HepG2 (cell line): Measurements from ENCODE around the gene DNMT1. TPM values are rescaled to one million over a fixed set of nuclear protein-coding genes. Genes with fewer than 3 reads are reported as not detected.

Experiments used
- FOXP1 ChIP-seq, 2 experiments: fragments of 450-650 bp in 1 of 2; IDR thresholded peaks; 2 replicates each; pipeline ENCODE4 v1.6.1; 2017 to 2018; ENCODE audit warnings: antibody characterized with exemption in 1 of 2
- HMG20A ChIP-seq: IDR thresholded peaks from 2 replicates; pipeline ENCODE4 v1.6.1; 2016; ENCODE audit warnings: borderline replicate concordance
- KDM2A ChIP-seq: sonication (generic); formaldehyde crosslinking; IDR thresholded peaks from 2 replicates; pipeline ENCODE4 v1.4.0; 2020; ENCODE audit warnings: low read depth, missing genetic modification reagents, borderline replicate concordance
- NFE2L1 ChIP-seq: sonication (generic); formaldehyde crosslinking; IDR thresholded peaks from 2 replicates; pipeline ENCODE4 v1.4.0; 2020; ENCODE audit warnings: missing genetic modification reagents, mild to moderate bottlenecking, borderline replicate concordance
- PCBP1 ChIP-seq: fragments of 200-400 bp; formaldehyde crosslinking; IDR thresholded peaks from 2 replicates; pipeline ENCODE4 v1.6.1; 2017; ENCODE audit warnings: mild to moderate bottlenecking, low read depth, low read length, borderline replicate concordance
- RAD21 ChIP-seq: fragments of 450-650 bp; formaldehyde crosslinking; IDR thresholded peaks from 2 replicates; pipeline ENCODE4 v1.5.0; 2020; ENCODE audit warnings: mild to moderate bottlenecking
- SSRP1 ChIP-seq: IDR thresholded peaks from 2 replicates; pipeline ENCODE4 v1.6.1; 2016; ENCODE audit warnings: control low read depth
- TFDP2 ChIP-seq: sonication (generic); formaldehyde crosslinking; IDR thresholded peaks from 2 replicates; pipeline ENCODE4 v1.4.0; 2020; ENCODE audit warnings: missing genetic modification reagents
- ZBTB26 ChIP-seq: IDR thresholded peaks from 2 replicates; pipeline ENCODE4 v1.6.1; 2016; ENCODE audit warnings: missing compliant biosample characterization, missing genetic modification reagents, borderline replicate concordance
- ZNF263 ChIP-seq: sonication (generic); formaldehyde crosslinking; IDR thresholded peaks from 2 replicates; pipeline ENCODE4 v1.4.0; 2020; ENCODE audit warnings: missing genetic modification reagents
- ZNF275 ChIP-seq: sonication (generic); formaldehyde crosslinking; IDR thresholded peaks from 2 replicates; pipeline ENCODE4 v1.8.0; 2022; ENCODE audit warnings: missing genetic modification reagents, mild to moderate bottlenecking, inconsistent platforms, borderline replicate concordance
- ZNF432 ChIP-seq: sonication (generic); formaldehyde crosslinking; IDR thresholded peaks from 2 replicates; pipeline ENCODE4 v1.5.0; 2020; ENCODE audit warnings: missing genetic modification reagents, mild to moderate bottlenecking, borderline replicate concordance
- polyA plus RNA-seq, 8 experiments: library from polyadenylated mRNA; depleted of rRNA in 3 of 8; stranded (reverse) in 7 of 8; unstranded in 1 of 8; fragments of >200 nt; fragmentation: Illumina TruSeq in 4 of 8; extraction: Trizol in 4 of 8; gene quantifications; 2 replicates each; pipeline versions ENCODE4 v1.2.1 to v1.2.3, GENCODE V29; 2011 to 2016; ENCODE audit warnings: low read depth in 4 of 8, missing spikeins in 1 of 8, mixed read lengths in 1 of 8; ENCODE audit not compliant: insufficient read depth in 1 of 8
- total RNA-seq, 5 experiments: library from RNA; depleted of rRNA; stranded (reverse); fragments of >200 nt; fragmentation: Illumina TruSeq; extraction: Trizol; gene quantifications; 2 replicates each; pipeline ENCODE4 v1.2.3, GENCODE V29; 2016; ENCODE audit warnings: low read depth in 1 of 5
- TF ChIP-seq, protein P1 (sequence below): sonication (generic); formaldehyde crosslinking; IDR thresholded peaks from 2 replicates; pipeline ENCODE4 v1.4.0; 2020; ENCODE audit warnings: missing genetic modification reagents
- TF ChIP-seq, protein P2 (sequence below): sonication (generic); formaldehyde crosslinking; IDR thresholded peaks from 2 replicates; pipeline ENCODE4 v1.5.1; 2020; ENCODE audit warnings: mild to moderate bottlenecking, missing genetic modification reagents, moderate library complexity
- TF ChIP-seq, protein P3 (sequence below): sonication (generic); formaldehyde crosslinking; IDR thresholded peaks from 2 replicates; pipeline ENCODE4 v1.5.1; 2020; ENCODE audit warnings: mild to moderate bottlenecking, missing genetic modification reagents, moderate library complexity

Gene DNMT1
- total and polyA plus RNA-seq, 2 of the 13 experiments (the other 11 are each of a cell fraction or from before 2014, with no cell fraction given) = 31.2 to 91.1 TPM

DNA sequence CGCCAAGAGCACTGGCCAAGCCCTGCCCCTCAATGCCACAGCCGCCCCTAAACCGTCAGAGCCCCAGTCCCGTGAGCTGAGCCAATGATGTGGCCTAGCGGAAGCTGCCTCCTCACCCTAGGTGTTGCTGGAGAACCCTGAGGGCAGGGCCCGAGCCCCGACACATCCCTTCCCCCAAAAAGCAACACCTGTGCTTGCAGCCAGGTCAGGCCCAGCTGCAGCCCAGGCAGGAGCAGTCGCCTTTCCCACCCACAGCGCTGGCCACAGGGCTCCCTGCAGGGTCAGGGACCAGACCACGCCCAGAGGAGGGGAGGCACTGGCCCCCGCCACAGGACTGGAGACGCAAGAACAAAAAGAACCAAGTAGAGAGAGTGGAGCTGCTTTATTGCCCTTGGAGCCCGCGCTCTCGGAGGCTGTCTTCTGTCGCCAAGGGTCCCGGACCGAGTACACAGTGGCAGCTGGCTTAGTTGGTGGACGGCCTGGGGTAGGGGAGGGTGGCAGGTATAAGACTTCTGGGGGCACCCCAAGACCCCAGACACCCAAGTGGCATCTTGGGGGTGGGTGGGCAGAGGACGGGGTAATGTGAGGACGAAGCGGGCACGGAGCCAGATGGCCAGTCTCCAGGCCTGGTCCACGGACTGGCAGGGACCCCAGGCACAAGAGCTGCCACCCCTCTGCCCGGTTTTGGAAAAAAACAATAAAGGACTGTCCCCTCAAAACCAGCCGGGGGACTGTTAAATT is 79.9 kb downstream of the DNMT1 start (continued):
- TF ChIP-seq, protein P1, sequence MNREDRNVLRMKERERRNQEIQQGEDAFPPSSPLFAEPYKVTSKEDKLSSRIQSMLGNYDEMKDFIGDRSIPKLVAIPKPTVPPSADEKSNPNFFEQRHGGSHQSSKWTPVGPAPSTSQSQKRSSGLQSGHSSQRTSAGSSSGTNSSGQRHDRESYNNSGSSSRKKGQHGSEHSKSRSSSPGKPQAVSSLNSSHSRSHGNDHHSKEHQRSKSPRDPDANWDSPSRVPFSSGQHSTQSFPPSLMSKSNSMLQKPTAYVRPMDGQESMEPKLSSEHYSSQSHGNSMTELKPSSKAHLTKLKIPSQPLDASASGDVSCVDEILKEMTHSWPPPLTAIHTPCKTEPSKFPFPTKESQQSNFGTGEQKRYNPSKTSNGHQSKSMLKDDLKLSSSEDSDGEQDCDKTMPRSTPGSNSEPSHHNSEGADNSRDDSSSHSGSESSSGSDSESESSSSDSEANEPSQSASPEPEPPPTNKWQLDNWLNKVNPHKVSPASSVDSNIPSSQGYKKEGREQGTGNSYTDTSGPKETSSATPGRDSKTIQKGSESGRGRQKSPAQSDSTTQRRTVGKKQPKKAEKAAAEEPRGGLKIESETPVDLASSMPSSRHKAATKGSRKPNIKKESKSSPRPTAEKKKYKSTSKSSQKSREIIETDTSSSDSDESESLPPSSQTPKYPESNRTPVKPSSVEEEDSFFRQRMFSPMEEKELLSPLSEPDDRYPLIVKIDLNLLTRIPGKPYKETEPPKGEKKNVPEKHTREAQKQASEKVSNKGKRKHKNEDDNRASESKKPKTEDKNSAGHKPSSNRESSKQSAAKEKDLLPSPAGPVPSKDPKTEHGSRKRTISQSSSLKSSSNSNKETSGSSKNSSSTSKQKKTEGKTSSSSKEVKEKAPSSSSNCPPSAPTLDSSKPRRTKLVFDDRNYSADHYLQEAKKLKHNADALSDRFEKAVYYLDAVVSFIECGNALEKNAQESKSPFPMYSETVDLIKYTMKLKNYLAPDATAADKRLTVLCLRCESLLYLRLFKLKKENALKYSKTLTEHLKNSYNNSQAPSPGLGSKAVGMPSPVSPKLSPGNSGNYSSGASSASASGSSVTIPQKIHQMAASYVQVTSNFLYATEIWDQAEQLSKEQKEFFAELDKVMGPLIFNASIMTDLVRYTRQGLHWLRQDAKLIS (CRISPR knock-in tag) = no peak
- TF ChIP-seq ZBTB26 (CRISPR knock-in tag) (no peak), PCBP1 (no peak), ZNF275 (CRISPR knock-in tag) (no peak), SSRP1 (CRISPR knock-in tag) (peak; percentile 91; the same call in 1 of the 2 replicates), HMG20A (CRISPR knock-in tag) (no peak), NFE2L1 (CRISPR knock-in tag) (no peak), FOXP1 (IDR thresholded peaks at IDR 0.05) (no peak), FOXP1 (CRISPR knock-in tag; IDR thresholded peaks at IDR 0.05) (no peak), ZNF263 (no peak), RAD21 (CRISPR knock-in tag) (0 out of 2 replicates have a peak, but pooled peaks have one; percentile 8), TFDP2 (CRISPR knock-in tag) (no peak), KDM2A (CRISPR knock-in tag) (no peak), ZNF432 (CRISPR knock-in tag) (no peak)
- TF ChIP-seq, protein P2, sequence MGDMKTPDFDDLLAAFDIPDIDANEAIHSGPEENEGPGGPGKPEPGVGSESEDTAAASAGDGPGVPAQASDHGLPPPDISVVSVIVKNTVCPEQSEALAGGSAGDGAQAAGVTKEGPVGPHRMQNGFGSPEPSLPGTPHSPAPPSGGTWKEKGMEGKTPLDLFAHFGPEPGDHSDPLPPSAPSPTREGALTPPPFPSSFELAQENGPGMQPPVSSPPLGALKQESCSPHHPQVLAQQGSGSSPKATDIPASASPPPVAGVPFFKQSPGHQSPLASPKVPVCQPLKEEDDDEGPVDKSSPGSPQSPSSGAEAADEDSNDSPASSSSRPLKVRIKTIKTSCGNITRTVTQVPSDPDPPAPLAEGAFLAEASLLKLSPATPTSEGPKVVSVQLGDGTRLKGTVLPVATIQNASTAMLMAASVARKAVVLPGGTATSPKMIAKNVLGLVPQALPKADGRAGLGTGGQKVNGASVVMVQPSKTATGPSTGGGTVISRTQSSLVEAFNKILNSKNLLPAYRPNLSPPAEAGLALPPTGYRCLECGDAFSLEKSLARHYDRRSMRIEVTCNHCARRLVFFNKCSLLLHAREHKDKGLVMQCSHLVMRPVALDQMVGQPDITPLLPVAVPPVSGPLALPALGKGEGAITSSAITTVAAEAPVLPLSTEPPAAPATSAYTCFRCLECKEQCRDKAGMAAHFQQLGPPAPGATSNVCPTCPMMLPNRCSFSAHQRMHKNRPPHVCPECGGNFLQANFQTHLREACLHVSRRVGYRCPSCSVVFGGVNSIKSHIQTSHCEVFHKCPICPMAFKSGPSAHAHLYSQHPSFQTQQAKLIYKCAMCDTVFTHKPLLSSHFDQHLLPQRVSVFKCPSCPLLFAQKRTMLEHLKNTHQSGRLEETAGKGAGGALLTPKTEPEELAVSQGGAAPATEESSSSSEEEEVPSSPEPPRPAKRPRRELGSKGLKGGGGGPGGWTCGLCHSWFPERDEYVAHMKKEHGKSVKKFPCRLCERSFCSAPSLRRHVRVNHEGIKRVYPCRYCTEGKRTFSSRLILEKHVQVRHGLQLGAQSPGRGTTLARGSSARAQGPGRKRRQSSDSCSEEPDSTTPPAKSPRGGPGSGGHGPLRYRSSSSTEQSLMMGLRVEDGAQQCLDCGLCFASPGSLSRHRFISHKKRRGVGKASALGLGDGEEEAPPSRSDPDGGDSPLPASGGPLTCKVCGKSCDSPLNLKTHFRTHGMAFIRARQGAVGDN (CRISPR knock-in tag) = no peak
- TF ChIP-seq, protein P3, sequence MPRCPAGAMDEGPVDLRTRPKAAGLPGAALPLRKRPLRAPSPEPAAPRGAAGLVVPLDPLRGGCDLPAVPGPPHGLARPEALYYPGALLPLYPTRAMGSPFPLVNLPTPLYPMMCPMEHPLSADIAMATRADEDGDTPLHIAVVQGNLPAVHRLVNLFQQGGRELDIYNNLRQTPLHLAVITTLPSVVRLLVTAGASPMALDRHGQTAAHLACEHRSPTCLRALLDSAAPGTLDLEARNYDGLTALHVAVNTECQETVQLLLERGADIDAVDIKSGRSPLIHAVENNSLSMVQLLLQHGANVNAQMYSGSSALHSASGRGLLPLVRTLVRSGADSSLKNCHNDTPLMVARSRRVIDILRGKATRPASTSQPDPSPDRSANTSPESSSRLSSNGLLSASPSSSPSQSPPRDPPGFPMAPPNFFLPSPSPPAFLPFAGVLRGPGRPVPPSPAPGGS (CRISPR knock-in tag) = no peak
